Smooth muscle cell (in vitro differentiated cells): Measurements from ENCODE around the gene CANX. TPM values are rescaled to one million over a fixed set of nuclear protein-coding genes. Genes with fewer than 3 reads are reported as not detected.
"Not testable (repeated sequence)": the region's sequence is repeated elsewhere in the genome, so short reads cannot be mapped to it uniquely, and the experiment has no call there.

Experiments used
- DNase-seq: peaks from one replicate; lab custom pipeline; 2025; ENCODE audit not compliant: unreplicated experiment; lab: John Stamatoyannopoulos, UW
- H2AFZ ChIP-seq: fragments of 200-600 bp; sonication (generic); 2 replicates; pipeline ENCODE4 v1.6.0; 2016; ENCODE audit warnings: antibody characterized with exemption, low read depth, mild to moderate bottlenecking
- H3F3A ChIP-seq: fragments of 200-600 bp; sonication (generic); 2 replicates; pipeline ENCODE4 v1.6.0; 2017; ENCODE audit warnings: antibody characterized with exemption, low read depth
- H3K27ac ChIP-seq: fragments of 200-600 bp; sonication (generic); 2 replicates; pipeline ENCODE4 v1.5.1; 2016; ENCODE audit warnings: low read depth, mild to moderate bottlenecking
- H3K27me3 ChIP-seq: fragments of 200-600 bp; sonication (generic); 2 replicates; pipeline ENCODE4 v1.6.1; 2016; ENCODE audit warnings: low read depth, mild to moderate bottlenecking
- H3K36me3 ChIP-seq: fragments of 200-600 bp; sonication (generic); 2 replicates; pipeline ENCODE4 v1.5.1; 2016; ENCODE audit warnings: low read depth
- H3K4me1 ChIP-seq: fragments of 200-600 bp; sonication (generic); 2 replicates; pipeline ENCODE4 v1.5.1; 2016; ENCODE audit warnings: low read depth
- H3K4me2 ChIP-seq: fragments of 200-600 bp; sonication (generic); 2 replicates; pipeline ENCODE4 v1.6.0; 2016; ENCODE audit warnings: mild to moderate bottlenecking
- H3K4me3 ChIP-seq: fragments of 200-600 bp; sonication (generic); 2 replicates; pipeline ENCODE4 v1.5.1; 2016; ENCODE audit warnings: mild to moderate bottlenecking
- H3K79me2 ChIP-seq: fragments of 200-600 bp; sonication (generic); 2 replicates; pipeline ENCODE4 v1.6.0; 2016; ENCODE audit warnings: low read depth, mild to moderate bottlenecking
- H3K9ac ChIP-seq: fragments of 200-600 bp; sonication (generic); 2 replicates; pipeline ENCODE4 v1.6.0; 2016; ENCODE audit warnings: low read depth
- H3K9me3 ChIP-seq: fragments of 200-600 bp; sonication (generic); replicated peaks from 2 replicates; pipeline ENCODE4 v1.5.1; 2016; ENCODE audit warnings: low read depth
- H4K20me1 ChIP-seq: fragments of 200-600 bp; sonication (generic); 2 replicates; pipeline ENCODE4 v1.6.0; 2016; ENCODE audit warnings: low read depth
- WGBS: methylation state at CpG from one replicate; pipeline ENCODE4 v1.1.7; 2016; ENCODE audit warnings: low lambda C conversion rate; 5-methylcytosine and 5-hydroxymethylcytosine counted together
- polyA plus RNA-seq: library from polyadenylated mRNA; unstranded; fragments of >200 nt; fragmentation: Nextera tagmentation; extraction: Ambion mirVana; gene quantifications from 2 replicates; pipeline ENCODE4 v1.2.1, GENCODE V29; 2016
- total RNA-seq: library from RNA; depleted of rRNA; stranded (reverse); fragments of >200 nt; gene quantifications from 2 replicates; pipeline ENCODE4 v1.2.3, GENCODE V29; 2014
- TF ChIP-seq, protein P1 (sequence below): fragments of 200-600 bp; sonication (generic); IDR thresholded peaks from 2 replicates; pipeline ENCODE4 v1.5.1; 2017; ENCODE audit warnings: borderline replicate concordance, mild to moderate bottlenecking, antibody characterized with exemption; ENCODE audit not compliant: insufficient read depth, poor library complexity, severe bottlenecking

Gene CANX
- total and polyA plus RNA-seq, 2 experiments from 2014 or later, result 274 to 513 TPM

DNA sequence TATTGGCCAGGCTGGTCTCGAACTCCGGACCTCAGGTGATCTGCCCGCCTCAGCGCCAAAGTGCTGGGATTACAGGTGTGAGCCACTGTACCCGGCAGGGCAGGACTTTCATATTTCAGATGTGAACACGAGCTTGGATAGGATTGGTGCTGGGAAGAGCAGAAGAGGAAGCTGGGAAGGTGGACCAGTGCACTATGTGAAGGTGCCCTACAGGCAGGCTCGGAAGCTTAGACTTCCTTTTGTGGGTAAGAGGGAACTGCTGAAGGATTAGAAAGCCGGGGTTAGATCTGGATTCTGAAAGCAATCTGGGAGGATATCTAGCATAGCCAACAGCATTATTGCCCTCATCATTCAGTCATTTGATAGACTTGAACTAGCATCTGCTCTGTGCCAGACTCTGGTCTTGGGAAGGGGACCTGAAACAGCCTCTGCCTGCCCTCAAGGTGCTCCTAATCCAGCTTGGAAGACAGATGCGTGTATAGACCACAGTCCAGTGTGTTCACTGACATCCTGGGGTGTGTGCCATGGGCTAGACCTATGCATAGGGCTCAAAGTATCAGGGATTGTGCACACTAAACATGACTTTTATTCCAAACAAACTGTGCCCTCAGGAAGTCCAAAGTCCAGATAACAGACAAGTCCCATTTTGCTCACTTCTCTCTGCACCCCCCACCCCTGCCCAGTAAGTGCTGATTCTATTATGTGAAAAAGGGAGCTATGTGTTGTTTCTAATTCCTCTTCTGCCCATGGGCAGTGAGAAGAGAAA lies 18.6 kb upstream of the CANX start:
- 98% methylated on average over 9 of the region's 9 CpGs for WGBS

DNA sequence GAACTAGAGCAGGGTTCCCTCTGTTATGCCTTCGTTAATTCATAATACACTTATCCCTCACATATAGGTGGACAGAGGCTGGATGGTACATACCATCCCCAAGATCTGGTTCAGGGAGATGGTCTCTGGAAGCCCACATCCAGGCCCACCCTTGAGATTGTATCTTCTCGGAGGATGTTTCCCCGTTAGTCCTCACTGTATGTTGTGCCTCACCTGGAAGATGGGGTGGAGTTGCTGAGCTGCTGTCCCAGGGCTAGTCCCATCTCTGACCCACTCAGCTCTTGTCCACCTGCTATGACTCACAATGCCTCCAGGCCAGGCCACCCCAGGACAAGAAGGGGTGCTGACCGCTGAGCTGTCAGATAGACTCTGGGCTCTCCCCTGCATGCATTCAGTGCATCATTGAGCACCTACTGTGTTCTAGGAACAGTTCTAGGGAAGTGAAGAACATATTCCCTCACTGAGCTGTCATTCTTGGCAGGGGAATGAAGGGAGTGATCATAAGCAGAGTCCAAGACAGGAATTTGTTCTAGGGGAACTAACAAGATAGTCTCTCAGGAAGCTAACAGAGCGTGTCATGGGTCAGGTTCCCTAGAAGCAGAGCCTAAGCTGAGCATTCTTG lies 17.9 kb upstream of the CANX start, which contains the start of gene CBY3:
Gene CBY3 (minus strand): TSS at position 255 of the 622 bp plus-strand sequence. CDS start 116 bp downstream, at position 139.
- no peaks in the 10 kb centered on the region for H3F3A ChIP-seq
- no peak for DNase-seq
- no peaks in the 10 kb centered on the region for H3K36me3 ChIP-seq
- H3K9ac ChIP-seq, result no peak within 1 kb of the TSS
- no peak within 1 kb of the TSS for H3K27ac ChIP-seq
- WGBS, result 93% methylated on average over 5 of the region's 5 CpGs
- peaks cover 21% of the 10 kb centered on the region for H3K79me2 ChIP-seq
- H3K4me1 ChIP-seq, result peaks cover 11% of the 10 kb centered on the region
- no peaks in the 10 kb centered on the region for H4K20me1 ChIP-seq
- no peaks in the 10 kb centered on the region for H3K9me3 ChIP-seq
- H3K4me2 ChIP-seq, result no peak within 1 kb of the TSS
- H2AFZ ChIP-seq, result no peak within 1 kb of the TSS
- TF ChIP-seq, protein P1, sequence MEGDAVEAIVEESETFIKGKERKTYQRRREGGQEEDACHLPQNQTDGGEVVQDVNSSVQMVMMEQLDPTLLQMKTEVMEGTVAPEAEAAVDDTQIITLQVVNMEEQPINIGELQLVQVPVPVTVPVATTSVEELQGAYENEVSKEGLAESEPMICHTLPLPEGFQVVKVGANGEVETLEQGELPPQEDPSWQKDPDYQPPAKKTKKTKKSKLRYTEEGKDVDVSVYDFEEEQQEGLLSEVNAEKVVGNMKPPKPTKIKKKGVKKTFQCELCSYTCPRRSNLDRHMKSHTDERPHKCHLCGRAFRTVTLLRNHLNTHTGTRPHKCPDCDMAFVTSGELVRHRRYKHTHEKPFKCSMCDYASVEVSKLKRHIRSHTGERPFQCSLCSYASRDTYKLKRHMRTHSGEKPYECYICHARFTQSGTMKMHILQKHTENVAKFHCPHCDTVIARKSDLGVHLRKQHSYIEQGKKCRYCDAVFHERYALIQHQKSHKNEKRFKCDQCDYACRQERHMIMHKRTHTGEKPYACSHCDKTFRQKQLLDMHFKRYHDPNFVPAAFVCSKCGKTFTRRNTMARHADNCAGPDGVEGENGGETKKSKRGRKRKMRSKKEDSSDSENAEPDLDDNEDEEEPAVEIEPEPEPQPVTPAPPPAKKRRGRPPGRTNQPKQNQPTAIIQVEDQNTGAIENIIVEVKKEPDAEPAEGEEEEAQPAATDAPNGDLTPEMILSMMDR, result no peak
- no peak within 1 kb of the TSS for H3K4me3 ChIP-seq
- no peaks in the 10 kb centered on the region for H3K27me3 ChIP-seq

More for the DNA sequence above, 18.6 kb upstream of the CANX start:
- Histone ChIP-seq H3F3A (no peaks in the 10 kb centered on the region), H3K4me2 (no peak overlapping the region), H3K4me3 (no peak overlapping the region), H3K9ac (no peak overlapping the region), H3K79me2 (peaks cover 21% of the 10 kb centered on the region), H3K4me1 (peaks cover 11% of the 10 kb centered on the region), H3K27ac (no peak overlapping the region), H4K20me1 (no peaks in the 10 kb centered on the region), H3K9me3 (no peaks in the 10 kb centered on the region), H3K36me3 (no peaks in the 10 kb centered on the region), H2AFZ (no peak overlapping the region), H3K27me3 (no peaks in the 10 kb centered on the region)
- TF ChIP-seq, protein P1, result no peak
- no peak for DNase-seq

DNA sequence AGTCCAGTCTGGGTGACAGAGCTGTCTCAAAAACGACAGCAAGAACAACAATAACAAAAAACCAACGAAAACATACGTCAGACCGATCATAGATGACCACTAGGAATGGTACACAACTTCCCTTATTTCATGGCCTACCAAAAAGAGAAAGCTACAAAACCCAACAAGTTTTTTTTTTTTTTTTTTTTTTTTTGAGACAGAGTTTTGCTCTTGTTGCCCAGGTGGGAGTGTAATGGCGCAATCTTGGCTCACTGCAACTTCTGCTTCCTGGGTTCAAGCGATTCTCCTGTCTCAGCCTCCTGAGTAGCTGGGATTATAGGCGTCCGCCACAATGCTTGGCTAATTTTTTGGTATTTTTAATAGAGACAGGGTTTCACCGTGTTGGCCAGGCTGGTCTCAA lies 9.6 kb upstream of the CANX start:
- H3K27me3 ChIP-seq, H3K9ac ChIP-seq, H3K79me2 ChIP-seq, H3K4me3 ChIP-seq, H2AFZ ChIP-seq, H3K36me3 ChIP-seq, H3K9me3 ChIP-seq, H3F3A ChIP-seq, DNase-seq, H3K4me2 ChIP-seq, H3K27ac ChIP-seq, H4K20me1 ChIP-seq, H3K4me1 ChIP-seq: not testable (repeated sequence)
- WGBS, result 85% methylated on average over 9 of the region's 9 CpGs

DNA sequence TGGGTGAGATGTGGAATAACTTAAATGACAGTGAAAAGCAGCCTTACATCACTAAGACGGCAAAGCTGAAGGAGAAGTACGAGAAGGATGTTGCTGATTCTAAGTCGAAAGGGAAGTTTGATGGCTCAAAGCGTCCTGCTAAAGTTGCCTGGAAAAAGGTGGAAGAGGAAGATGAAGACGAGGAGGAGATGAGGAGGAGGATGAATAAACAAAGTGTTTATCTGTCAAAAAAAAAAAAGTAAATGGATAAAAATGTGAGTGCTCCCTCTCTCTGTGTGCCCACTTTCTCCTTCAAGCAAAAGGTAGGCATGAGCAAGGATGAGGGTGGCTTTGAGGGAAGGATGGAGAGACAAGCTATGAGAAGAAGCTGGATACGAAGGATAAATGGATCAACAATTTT lies 4.2 kb upstream of the CANX start:
- Histone ChIP-seq H4K20me1 (peaks cover 1% of the 10 kb centered on the region), H3F3A (no peaks in the 10 kb centered on the region), H3K27ac (no peak overlapping the region), H3K4me2 (no peak overlapping the region), H3K9ac (no peak overlapping the region), H2AFZ (no peak overlapping the region), H3K36me3 (no peaks in the 10 kb centered on the region), H3K79me2 (peaks cover 13% of the 10 kb centered on the region), H3K27me3 (no peaks in the 10 kb centered on the region), H3K9me3 (no peaks in the 10 kb centered on the region), H3K4me3 (no peak overlapping the region), H3K4me1 (peaks cover 4% of the 10 kb centered on the region)
- TF ChIP-seq, protein P1, result no peak
- DNase-seq, result no peak
- 91% methylated on average over 6 of the region's 6 CpGs for WGBS
